H9 (cell line): ENCODE measurements around the gene KRTAP13-4. TPM values are rescaled to one million over a fixed set of nuclear protein-coding genes. Genes with fewer than 3 reads are reported as not detected.
A peak's percentile ranks its signal among the peaks of the same experiment; 100 is the strongest.

ENCODE experiments used
- DNase-seq: peaks from one replicate; pipeline ENCODE4 v3.0.0-alpha.2; 2017
- H2AFZ ChIP-seq: one replicate; pipeline ENCODE4 v1.6.1; 2013; ENCODE audit warnings: mild to moderate bottlenecking, low read length, control low read depth, moderate library complexity
- H2AK5ac ChIP-seq: 2 replicates; pipeline ENCODE4 v1.6.1; 2013; ENCODE audit warnings: low read length, control low read depth, mixed read lengths; ENCODE audit not compliant: insufficient read length
- H2BK120ac ChIP-seq: one replicate; pipeline ENCODE4 v1.6.1; 2013; ENCODE audit warnings: low read depth, mild to moderate bottlenecking, low read length, control low read depth, inconsistent platforms; ENCODE audit not compliant: poor library complexity, severe bottlenecking
- H2BK12ac ChIP-seq: 2 replicates; pipeline ENCODE4 v1.6.1; 2013; ENCODE audit warnings: low read length, control low read depth, mixed read lengths, low read depth; ENCODE audit not compliant: insufficient read length
- H2BK15ac ChIP-seq: 2 replicates; pipeline ENCODE4 v1.6.1; 2013; ENCODE audit warnings: low read depth, low read length, control low read depth
- H2BK20ac ChIP-seq: one replicate; pipeline ENCODE4 v1.6.1; 2013; ENCODE audit warnings: low read depth, mild to moderate bottlenecking, low read length, control low read depth, inconsistent platforms; ENCODE audit not compliant: poor library complexity, severe bottlenecking
- H2BK5ac ChIP-seq: 2 replicates; pipeline ENCODE4 v1.6.1; 2013; ENCODE audit warnings: low read length, control low read depth, mixed read lengths; ENCODE audit not compliant: insufficient read length
- H3K14ac ChIP-seq: 2 replicates; pipeline ENCODE4 v1.6.1; 2013; ENCODE audit warnings: low read length, control low read depth; ENCODE audit not compliant: insufficient read depth
- H3K18ac ChIP-seq: 2 replicates; pipeline ENCODE4 v1.6.1; 2013; ENCODE audit warnings: low read depth, mild to moderate bottlenecking, mixed read lengths, low read length, control low read depth; ENCODE audit not compliant: insufficient read length
- H3K23ac ChIP-seq: 2 replicates; pipeline ENCODE4 v1.6.1; 2013; ENCODE audit warnings: low read length, control low read depth, mixed read lengths, low read depth; ENCODE audit not compliant: insufficient read length
- H3K23me2 ChIP-seq: 2 replicates; pipeline ENCODE4 v1.6.1; 2013; ENCODE audit warnings: low read depth, mild to moderate bottlenecking, mixed read lengths, low read length, control low read depth; ENCODE audit not compliant: insufficient read length, poor library complexity, severe bottlenecking
- H3K27ac ChIP-seq: 2 replicates; pipeline ENCODE4 v1.5.1; 2013; ENCODE audit warnings: low read length, control low read depth, mixed read lengths, low read depth; ENCODE audit not compliant: insufficient read length
- H3K27me3 ChIP-seq: 2 replicates; pipeline ENCODE4 v1.6.1; 2013; ENCODE audit warnings: low read length, control low read depth, inconsistent platforms; ENCODE audit not compliant: insufficient read depth
- H3K4ac ChIP-seq: 2 replicates; pipeline ENCODE4 v1.6.1; 2013; ENCODE audit warnings: low read depth, mild to moderate bottlenecking, control low read depth, inconsistent platforms, low read length, moderate library complexity
- H3K4me1 ChIP-seq: 2 replicates; pipeline ENCODE4 v1.6.1; 2013; ENCODE audit warnings: low read length, control low read depth, inconsistent platforms; ENCODE audit not compliant: insufficient read depth
- H3K4me2 ChIP-seq: 2 replicates; pipeline ENCODE4 v1.6.1; 2013; ENCODE audit warnings: low read length, control low read depth, mixed read lengths; ENCODE audit not compliant: insufficient read length, insufficient read depth
- H3K56ac ChIP-seq: 2 replicates; pipeline ENCODE4 v1.6.1; 2013; ENCODE audit warnings: low read depth, mild to moderate bottlenecking, mixed read lengths, low read length, control low read depth; ENCODE audit not compliant: insufficient read length
- H3K79me1 ChIP-seq: 2 replicates; pipeline ENCODE4 v1.6.1; 2013; ENCODE audit warnings: low read depth, mild to moderate bottlenecking, moderate library complexity, low read length, control low read depth, inconsistent platforms; ENCODE audit not compliant: insufficient read depth, poor library complexity, severe bottlenecking
- H3K79me2 ChIP-seq: 2 replicates; pipeline ENCODE4 v1.6.1; 2013; ENCODE audit warnings: low read length, control low read depth, inconsistent platforms; ENCODE audit not compliant: insufficient read depth
- H3K9ac ChIP-seq: 2 replicates; pipeline ENCODE4 v1.6.1; 2013; ENCODE audit warnings: low read length, control low read depth, mixed read lengths; ENCODE audit not compliant: insufficient read length; ENCODE audit errors: extremely low read depth
- H3K9me3 ChIP-seq: one replicate; pipeline ENCODE4 v1.6.1; 2013; ENCODE audit warnings: low read depth, low read length, inconsistent platforms; ENCODE audit not compliant: control insufficient read depth
- H3T11ph ChIP-seq: one replicate; pipeline ENCODE4 v1.6.1; 2013; ENCODE audit warnings: mild to moderate bottlenecking, low read length, control low read depth, inconsistent platforms
- H4K20me1 ChIP-seq: one replicate; pipeline ENCODE4 v1.6.1; 2013; ENCODE audit not compliant: control insufficient read depth, insufficient read length, insufficient read depth
- H4K5ac ChIP-seq: 2 replicates; pipeline ENCODE4 v1.6.1; 2013; ENCODE audit warnings: low read depth, mild to moderate bottlenecking, mixed read lengths, low read length, control low read depth; ENCODE audit not compliant: insufficient read length
- H4K8ac ChIP-seq: replicated peaks from 2 replicates; pipeline ENCODE4 v1.6.1; 2013; ENCODE audit warnings: low read length, control low read depth, mixed read lengths, low read depth; ENCODE audit not compliant: insufficient read length
- H4K91ac ChIP-seq: 2 replicates; pipeline ENCODE4 v1.6.1; 2013; ENCODE audit warnings: low read depth, mild to moderate bottlenecking, moderate library complexity, mixed read lengths, low read length, control low read depth; ENCODE audit not compliant: insufficient read length
- H3K27ac Mint-ChIP-seq, 3 experiments: 2 replicates in 2 of 3; 3 replicates in 1 of 3; pipeline ENCODE4 v1.8.0; 2020 to 2021; ENCODE audit warnings: mixed read lengths in 3 of 3, mild to moderate bottlenecking in 1 of 3, moderate library complexity in 1 of 3
- H3K27me3 Mint-ChIP-seq: 2 replicates; pipeline ENCODE4 v1.8.0; 2021; ENCODE audit warnings: low read depth, mild to moderate bottlenecking, moderate library complexity, mixed read lengths
- H3K36me3 Mint-ChIP-seq, 3 experiments: 2 replicates in 2 of 3; 3 replicates in 1 of 3; pipeline ENCODE4 v1.8.0; 2020 to 2021; ENCODE audit warnings: low read depth in 3 of 3, mixed read lengths in 3 of 3; ENCODE audit not compliant: insufficient read depth in 1 of 3
- H3K4me1 Mint-ChIP-seq, 2 experiments: 2 replicates each; pipeline ENCODE4 v1.8.0; 2020; ENCODE audit warnings: mixed read lengths in 2 of 2
- H3K4me3 Mint-ChIP-seq, 2 experiments: 2 replicates in 1 of 2; 3 replicates in 1 of 2; pipeline ENCODE4 v1.8.0; 2020 to 2021; ENCODE audit warnings: mild to moderate bottlenecking in 2 of 2, mixed read lengths in 2 of 2, moderate library complexity in 1 of 2
- H3K9me3 Mint-ChIP-seq, 2 experiments: 2 replicates in 1 of 2; 3 replicates in 1 of 2; pipeline ENCODE4 v1.8.0; 2020; ENCODE audit warnings: mild to moderate bottlenecking in 2 of 2, mixed read lengths in 2 of 2, moderate library complexity in 1 of 2
- WGBS: extraction: QIAGEN DNeasy Blood & Tissue Kit; methylation state at CpG from one replicate; pipeline ENCODE4 v1.1.7; 2013; ENCODE audit warnings: missing lambda C conversion rate, low lambda C conversion rate, mixed read lengths; ENCODE audit not compliant: insufficient read length; ENCODE audit errors: extremely low coverage; 5-methylcytosine and 5-hydroxymethylcytosine counted together
- total RNA-seq: library from RNA; stranded (reverse); gene quantifications from 2 replicates; pipeline ENCODE4 v1.2.1, GENCODE V29; 2021
- TF ChIP-seq, protein P1 (sequence below): fragments of 200-600 bp; sonication (generic); conservative IDR thresholded peaks from 3 replicates; pipeline ENCODE4 v1.8.0; 2021; ENCODE audit warnings: antibody characterized with exemption, mild to moderate bottlenecking

Gene KRTAP13-4
- total RNA-seq, 1 experiment from 2014 or later, result 0.39 TPM

DNA sequence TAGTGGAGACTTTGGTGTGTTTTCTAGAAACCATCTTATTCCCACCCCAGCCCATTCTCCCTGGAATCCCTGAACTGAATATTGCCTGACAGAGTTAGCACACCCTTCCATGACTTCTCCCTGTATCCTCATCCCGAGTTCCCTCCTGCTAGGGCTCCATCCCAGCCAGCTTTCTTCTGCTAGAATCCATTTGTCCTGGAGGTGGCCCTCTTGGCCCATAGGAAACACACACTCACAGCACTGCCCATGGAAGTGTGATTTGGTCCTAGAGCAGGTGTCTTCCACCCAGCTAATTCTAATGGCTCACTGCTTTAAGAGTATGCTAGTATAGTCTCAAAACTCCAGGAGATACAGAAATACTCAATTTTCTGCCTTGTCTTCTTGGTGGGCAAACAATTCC is 14.2 kb downstream of the KRTAP13-4 start:
- H3K4ac ChIP-seq, result no peak overlapping the region
- no peaks in the 10 kb centered on the region for H3K9me3 Mint-ChIP-seq
- no peak overlapping the region for H2BK12ac ChIP-seq
- TF ChIP-seq, protein P1, sequence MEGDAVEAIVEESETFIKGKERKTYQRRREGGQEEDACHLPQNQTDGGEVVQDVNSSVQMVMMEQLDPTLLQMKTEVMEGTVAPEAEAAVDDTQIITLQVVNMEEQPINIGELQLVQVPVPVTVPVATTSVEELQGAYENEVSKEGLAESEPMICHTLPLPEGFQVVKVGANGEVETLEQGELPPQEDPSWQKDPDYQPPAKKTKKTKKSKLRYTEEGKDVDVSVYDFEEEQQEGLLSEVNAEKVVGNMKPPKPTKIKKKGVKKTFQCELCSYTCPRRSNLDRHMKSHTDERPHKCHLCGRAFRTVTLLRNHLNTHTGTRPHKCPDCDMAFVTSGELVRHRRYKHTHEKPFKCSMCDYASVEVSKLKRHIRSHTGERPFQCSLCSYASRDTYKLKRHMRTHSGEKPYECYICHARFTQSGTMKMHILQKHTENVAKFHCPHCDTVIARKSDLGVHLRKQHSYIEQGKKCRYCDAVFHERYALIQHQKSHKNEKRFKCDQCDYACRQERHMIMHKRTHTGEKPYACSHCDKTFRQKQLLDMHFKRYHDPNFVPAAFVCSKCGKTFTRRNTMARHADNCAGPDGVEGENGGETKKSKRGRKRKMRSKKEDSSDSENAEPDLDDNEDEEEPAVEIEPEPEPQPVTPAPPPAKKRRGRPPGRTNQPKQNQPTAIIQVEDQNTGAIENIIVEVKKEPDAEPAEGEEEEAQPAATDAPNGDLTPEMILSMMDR, result peak; percentile 53; the same call in 2 of the 3 replicates
- DNase-seq, result peak; percentile 34
- H3K27me3 Mint-ChIP-seq, result no peaks in the 10 kb centered on the region
- H2BK5ac ChIP-seq, result no peak overlapping the region
- no peak overlapping the region for H3T11ph ChIP-seq
- no peak overlapping the region for H3K14ac ChIP-seq
- no peak overlapping the region for H3K9ac ChIP-seq
- no peak overlapping the region for H4K8ac ChIP-seq
- peaks cover 3% of the 10 kb centered on the region; the same call in 1 of the 2 replicates for H3K4me1 ChIP-seq
- H2BK20ac ChIP-seq, result no peak overlapping the region
- H2BK120ac ChIP-seq, result no peak overlapping the region
- peak overlapping the region in 2 of 3 experiments; percentile 22 to 64; a peak in 3 of 7 replicates for H3K27ac Mint-ChIP-seq
- H3K4me2 ChIP-seq, result no peak overlapping the region
- H3K56ac ChIP-seq, result no peak overlapping the region
- peaks cover 17 to 26% of the 10 kb centered on the region in 2 experiments for H3K4me1 Mint-ChIP-seq
- H3K27ac ChIP-seq, result no peak overlapping the region
- no peak overlapping the region for H2AK5ac ChIP-seq
- H3K18ac ChIP-seq, result no peak overlapping the region
- H3K4me3 Mint-ChIP-seq, result no peak overlapping the region
- no peaks in the 10 kb centered on the region for H3K79me1 ChIP-seq
- no peak overlapping the region for H3K23ac ChIP-seq
- no peaks in the 10 kb centered on the region for H3K23me2 ChIP-seq
- no peak overlapping the region for H4K5ac ChIP-seq
- no peaks in the 10 kb centered on the region for H3K9me3 ChIP-seq
- no peaks in the 10 kb centered on the region for H3K79me2 ChIP-seq
- H4K91ac ChIP-seq, result no peak overlapping the region
- H2AFZ ChIP-seq, result no peak overlapping the region
- no peak overlapping the region for H2BK15ac ChIP-seq
- no peaks in the 10 kb centered on the region for H4K20me1 ChIP-seq
- no peaks in the 10 kb centered on the region for H3K27me3 ChIP-seq
- WGBS, result no CpG with 5 or more reads among the region's 1 CpG
- peaks cover 0 to 4% (median 0%) of the 10 kb centered on the region in 3 experiments; a peak in 1 of 7 replicates for H3K36me3 Mint-ChIP-seq
